ENCODE data around the gene CIAO1. TPM values are rescaled to one million over a fixed set of nuclear protein-coding genes. Genes with fewer than 3 reads are reported as not detected.
A peak's percentile ranks its signal among the peaks of the same experiment; 100 is the strongest.
"Not testable (repeated sequence)": the region's sequence is repeated elsewhere in the genome, so short reads cannot be mapped to it uniquely, and the experiment has no call there.

The CIAO1 gene
- total RNA-seq, result 85.3 and 101 TPM in 2 replicates
- polyA plus RNA-seq, result 57.4 and 67.8 TPM in 2 replicates
- 36.4 and 48.2 TPM in 2 replicates for polyA plus RNA-seq (2012)
- polyA minus RNA-seq (ENCODE audit: low replicate concordance), result 124 and 152 TPM in 2 replicates

DNA sequence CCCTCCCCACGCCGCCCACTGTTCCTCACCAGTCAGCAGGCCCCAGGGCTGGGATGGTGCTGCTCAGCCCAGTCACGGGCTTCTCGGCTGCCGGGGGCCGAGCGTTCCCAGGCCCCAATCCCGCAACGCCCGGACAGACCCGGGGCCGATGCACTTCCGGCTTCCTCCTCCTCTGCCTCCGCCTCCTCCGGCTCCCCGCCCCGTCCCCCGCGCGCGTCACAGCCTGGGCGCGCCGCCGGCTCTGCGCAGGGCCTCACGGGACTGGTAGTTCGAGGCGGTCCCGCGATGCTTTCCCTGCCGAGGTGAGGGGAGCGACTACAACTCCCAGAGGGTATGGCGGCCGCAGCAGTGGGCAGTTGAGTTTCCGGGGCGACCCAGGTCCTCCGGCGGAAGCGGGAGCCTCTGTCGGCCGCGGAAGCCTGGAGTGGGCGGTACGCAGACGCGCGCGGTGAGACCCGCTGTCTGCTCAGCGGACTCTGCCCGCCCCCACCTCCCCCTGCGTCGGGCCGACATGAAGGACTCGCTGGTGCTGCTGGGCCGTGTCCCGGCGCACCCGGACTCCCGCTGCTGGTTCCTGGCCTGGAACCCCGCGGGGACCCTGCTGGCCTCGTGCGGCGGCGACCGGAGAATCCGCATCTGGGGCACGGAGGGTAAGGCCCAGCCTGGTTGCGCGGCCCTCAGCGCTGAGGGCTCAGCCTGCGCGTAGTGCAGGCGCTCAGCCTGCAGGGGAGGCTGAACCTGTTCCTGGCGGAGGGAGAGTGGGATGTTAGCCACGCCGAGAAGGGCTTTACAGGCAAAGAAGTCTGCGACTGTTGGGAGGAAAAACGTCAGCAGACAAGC is at the start of gene CIAO1, which contains the start of gene TMEM127:
Gene CIAO1, plus strand, starts transcription at position 386 of the 840 bp plus-strand sequence. Its CDS starts 126 bp downstream, at position 512.
Gene TMEM127, minus strand, starts transcription at position 158 of the 840 bp plus-strand sequence. CDS start 616 bp downstream, outside the sequence.
- Histone ChIP-seq H3K9me3 (ENCODE audit: control insufficient read depth, insufficient read depth, low read depth, low read length) (no peaks in the 10 kb centered on the region), H3K27ac (ENCODE audit: insufficient read depth, low read length) (peak within 1 kb of the TSS; percentile 89), H4K20me1 (ENCODE audit: control insufficient read depth, extremely low read depth, insufficient read depth, low read length) (no peaks in the 10 kb centered on the region), H3K4me3 (replicated peaks in 1 of 4; ENCODE audit: control extremely low read depth in 1 of 4, insufficient read depth in 1 of 4, low read depth in 3 of 4, low read length in 4 of 4) (peak within 1 kb of the TSS; percentile 88 to 99 (median 98)), H3K4me1 (ENCODE audit: control insufficient read depth, extremely low read depth, insufficient read depth, low read length) (peaks cover 19% of the 10 kb centered on the region), H3K4me2 (ENCODE audit: extremely low read depth, insufficient read depth, low read length) (peak within 1 kb of the TSS; percentile 93), H3K27me3 (ENCODE audit: control insufficient read depth, insufficient read depth, low read length) (no peaks in the 10 kb centered on the region), H3K36me3 (ENCODE audit: control insufficient read depth, insufficient read depth, low read length) (peaks cover 7% of the 10 kb centered on the region), H3K9ac (ENCODE audit: insufficient read depth, low read length) (peak within 1 kb of the TSS; percentile 90), H2AFZ (ENCODE audit: low read length) (peak within 1 kb of the TSS; percentile 81), H3K79me2 (ENCODE audit: control insufficient read depth, insufficient read depth, low read length) (peaks cover 50% of the 10 kb centered on the region)
- peak; percentile 97 to 98 for DNase-seq (ENCODE audit: low read depth in 2 of 2)
- no peak for TF ChIP-seq EZH2 (IDR thresholded peaks at IDR 0.05; ENCODE audit: low read length, missing control alignments)
- TF ChIP-seq, protein P1, sequence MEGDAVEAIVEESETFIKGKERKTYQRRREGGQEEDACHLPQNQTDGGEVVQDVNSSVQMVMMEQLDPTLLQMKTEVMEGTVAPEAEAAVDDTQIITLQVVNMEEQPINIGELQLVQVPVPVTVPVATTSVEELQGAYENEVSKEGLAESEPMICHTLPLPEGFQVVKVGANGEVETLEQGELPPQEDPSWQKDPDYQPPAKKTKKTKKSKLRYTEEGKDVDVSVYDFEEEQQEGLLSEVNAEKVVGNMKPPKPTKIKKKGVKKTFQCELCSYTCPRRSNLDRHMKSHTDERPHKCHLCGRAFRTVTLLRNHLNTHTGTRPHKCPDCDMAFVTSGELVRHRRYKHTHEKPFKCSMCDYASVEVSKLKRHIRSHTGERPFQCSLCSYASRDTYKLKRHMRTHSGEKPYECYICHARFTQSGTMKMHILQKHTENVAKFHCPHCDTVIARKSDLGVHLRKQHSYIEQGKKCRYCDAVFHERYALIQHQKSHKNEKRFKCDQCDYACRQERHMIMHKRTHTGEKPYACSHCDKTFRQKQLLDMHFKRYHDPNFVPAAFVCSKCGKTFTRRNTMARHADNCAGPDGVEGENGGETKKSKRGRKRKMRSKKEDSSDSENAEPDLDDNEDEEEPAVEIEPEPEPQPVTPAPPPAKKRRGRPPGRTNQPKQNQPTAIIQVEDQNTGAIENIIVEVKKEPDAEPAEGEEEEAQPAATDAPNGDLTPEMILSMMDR (conservative IDR thresholded peaks at IDR 0.05 in 1 of 2, IDR thresholded peaks at IDR 0.05 in 1 of 2; ENCODE audit: low read depth in 1 of 2, low read length in 2 of 2), result peak; percentile 15 to 29

DNA sequence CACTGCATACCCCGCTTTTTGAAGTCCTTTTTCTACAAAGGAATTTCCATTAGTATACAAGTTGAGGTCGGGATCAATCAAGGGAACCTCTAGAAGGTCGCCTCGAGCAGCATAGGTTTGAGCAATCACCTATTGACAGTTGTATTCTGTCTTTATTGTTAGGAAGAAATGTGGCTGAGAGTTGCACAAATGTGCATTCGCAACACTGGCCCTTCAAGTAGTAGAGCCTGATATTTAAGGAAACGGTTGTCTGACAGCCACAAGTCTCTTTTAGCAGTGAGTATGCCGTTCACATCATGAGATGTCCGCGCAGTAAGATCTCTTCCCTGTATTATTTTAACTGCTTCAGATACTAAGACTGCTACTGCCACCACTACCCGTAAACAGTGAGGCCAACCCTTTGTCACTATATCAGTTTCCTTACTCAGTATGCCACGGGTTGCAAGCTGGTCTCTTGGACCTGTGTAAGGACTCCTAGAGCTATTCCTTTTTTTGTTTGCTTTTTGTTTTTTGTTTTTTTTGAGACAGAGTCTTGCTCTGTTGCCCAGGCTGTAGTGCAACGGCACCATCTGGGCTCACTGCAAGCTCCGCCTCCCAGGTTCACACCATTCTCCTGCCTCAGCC is 47.4 kb upstream of the CIAO1 start:
- TF ChIP-seq EZH2 (IDR thresholded peaks at IDR 0.05; ENCODE audit: low read length, missing control alignments), result no peak
- TF ChIP-seq, protein P1 (conservative IDR thresholded peaks at IDR 0.05 in 1 of 2, IDR thresholded peaks at IDR 0.05 in 1 of 2; ENCODE audit: low read depth in 1 of 2, low read length in 2 of 2), result no peak
- Histone ChIP-seq H3K9me3 (ENCODE audit: control insufficient read depth, insufficient read depth, low read depth, low read length) (no peaks in the 10 kb centered on the region), H3K79me2 (ENCODE audit: control insufficient read depth, insufficient read depth, low read length) (no peaks in the 10 kb centered on the region), H3K4me3 (replicated peaks in 1 of 4; ENCODE audit: control extremely low read depth in 1 of 4, insufficient read depth in 1 of 4, low read depth in 3 of 4, low read length in 4 of 4) (no peak overlapping the region), H3K36me3 (ENCODE audit: control insufficient read depth, insufficient read depth, low read length) (no peaks in the 10 kb centered on the region), H3K27me3 (ENCODE audit: control insufficient read depth, insufficient read depth, low read length) (no peaks in the 10 kb centered on the region), H3K4me1 (ENCODE audit: control insufficient read depth, extremely low read depth, insufficient read depth, low read length) (no peaks in the 10 kb centered on the region), H3K9ac (ENCODE audit: insufficient read depth, low read length) (no peak overlapping the region), H3K4me2 (ENCODE audit: extremely low read depth, insufficient read depth, low read length) (no peak overlapping the region), H3K27ac (ENCODE audit: insufficient read depth, low read length) (no peak overlapping the region), H4K20me1 (ENCODE audit: control insufficient read depth, extremely low read depth, insufficient read depth, low read length) (no peaks in the 10 kb centered on the region), H2AFZ (ENCODE audit: low read length) (no peak overlapping the region)
- no peak for DNase-seq (ENCODE audit: low read depth in 2 of 2)

DNA sequence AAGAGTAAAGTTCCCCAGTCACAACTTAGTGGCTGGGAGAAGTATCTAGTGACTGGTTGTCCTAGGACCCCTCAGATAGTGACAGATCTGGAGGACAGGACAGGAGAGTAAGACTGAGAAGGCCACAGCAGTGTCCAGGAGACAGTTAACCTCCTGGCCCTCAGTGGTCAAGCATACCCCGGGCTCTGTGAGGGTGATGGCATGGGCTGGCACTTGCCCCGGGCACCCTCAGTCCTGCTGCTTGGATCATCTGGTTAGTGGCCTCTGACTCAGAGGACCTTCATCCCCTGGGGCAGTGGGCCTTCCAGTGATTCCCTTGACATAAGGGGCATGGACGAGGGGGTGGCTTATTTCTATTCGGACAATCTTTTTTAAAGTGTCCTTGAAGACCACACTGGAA is 46.1 kb upstream of the CIAO1 start:
- not testable (repeated sequence) for H3K36me3 ChIP-seq (ENCODE audit: control insufficient read depth, insufficient read depth, low read length); H3K4me2 ChIP-seq (ENCODE audit: extremely low read depth, insufficient read depth, low read length); H3K27me3 ChIP-seq (ENCODE audit: control insufficient read depth, insufficient read depth, low read length); H3K79me2 ChIP-seq (ENCODE audit: control insufficient read depth, insufficient read depth, low read length); H3K27ac ChIP-seq (ENCODE audit: insufficient read depth, low read length); DNase-seq (ENCODE audit: low read depth in 2 of 2); H4K20me1 ChIP-seq (ENCODE audit: control insufficient read depth, extremely low read depth, insufficient read depth, low read length); H3K4me3 ChIP-seq (replicated peaks in 1 of 4; ENCODE audit: control extremely low read depth in 1 of 4, insufficient read depth in 1 of 4, low read depth in 3 of 4, low read length in 4 of 4); H3K9ac ChIP-seq (ENCODE audit: insufficient read depth, low read length); H2AFZ ChIP-seq (ENCODE audit: low read length); H3K4me1 ChIP-seq (ENCODE audit: control insufficient read depth, extremely low read depth, insufficient read depth, low read length); H3K9me3 ChIP-seq (ENCODE audit: control insufficient read depth, insufficient read depth, low read depth, low read length)

- DNase-seq (ENCODE audit: low read depth in 2 of 2); H3K79me2 ChIP-seq (ENCODE audit: control insufficient read depth, insufficient read depth, low read length); H3K4me2 ChIP-seq (ENCODE audit: extremely low read depth, insufficient read depth, low read length); H3K4me3 ChIP-seq (replicated peaks in 1 of 4; ENCODE audit: control extremely low read depth in 1 of 4, insufficient read depth in 1 of 4, low read depth in 3 of 4, low read length in 4 of 4); H3K4me1 ChIP-seq (ENCODE audit: control insufficient read depth, extremely low read depth, insufficient read depth, low read length); H2AFZ ChIP-seq (ENCODE audit: low read length); H3K36me3 ChIP-seq (ENCODE audit: control insufficient read depth, insufficient read depth, low read length); H4K20me1 ChIP-seq (ENCODE audit: control insufficient read depth, extremely low read depth, insufficient read depth, low read length); H3K27ac ChIP-seq (ENCODE audit: insufficient read depth, low read length); H3K27me3 ChIP-seq (ENCODE audit: control insufficient read depth, insufficient read depth, low read length); H3K9me3 ChIP-seq (ENCODE audit: control insufficient read depth, insufficient read depth, low read depth, low read length); H3K9ac ChIP-seq (ENCODE audit: insufficient read depth, low read length): not testable (repeated sequence)
Observed at GRCh38 chr2:96221106-96221505, 44.9 kb upstream of the CIAO1 start.
